Measurements from ENCODE around the gene SFT2D3.
A peak's percentile ranks its signal among the peaks of the same experiment; 100 is the strongest.

SFT2D3 gene, protein sequence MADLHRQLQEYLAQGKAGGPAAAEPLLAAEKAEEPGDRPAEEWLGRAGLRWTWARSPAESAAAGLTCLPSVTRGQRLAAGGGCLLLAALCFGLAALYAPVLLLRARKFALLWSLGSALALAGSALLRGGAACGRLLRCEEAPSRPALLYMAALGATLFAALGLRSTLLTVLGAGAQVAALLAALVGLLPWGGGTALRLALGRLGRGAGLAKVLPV

DNA sequence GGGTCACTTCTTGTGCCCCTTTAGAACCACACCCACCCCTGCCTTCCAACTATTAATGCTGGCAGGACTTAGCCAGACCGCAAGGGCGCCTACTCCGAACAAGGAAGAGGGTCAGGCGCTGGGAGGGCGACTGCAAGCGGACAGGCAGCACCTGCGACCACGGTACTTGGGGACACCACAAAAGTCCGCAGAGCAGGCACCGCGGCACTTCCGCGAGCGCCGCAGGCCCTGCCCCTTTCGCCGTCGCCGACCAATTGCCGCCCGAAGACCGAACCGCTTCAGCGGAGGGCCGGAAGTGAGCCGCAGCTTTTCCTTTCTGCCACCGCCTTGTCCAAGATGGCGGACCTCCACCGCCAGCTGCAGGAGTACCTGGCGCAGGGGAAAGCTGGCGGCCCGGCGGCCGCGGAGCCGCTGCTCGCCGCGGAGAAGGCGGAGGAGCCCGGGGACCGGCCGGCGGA lies at the start of gene SFT2D3:
TSS of gene SFT2D3 (plus strand) at position 305 of the 458 bp plus-strand sequence. CDS start at position 337, 32 bp downstream.
- peak; percentile 89 for DNase-seq

DNA sequence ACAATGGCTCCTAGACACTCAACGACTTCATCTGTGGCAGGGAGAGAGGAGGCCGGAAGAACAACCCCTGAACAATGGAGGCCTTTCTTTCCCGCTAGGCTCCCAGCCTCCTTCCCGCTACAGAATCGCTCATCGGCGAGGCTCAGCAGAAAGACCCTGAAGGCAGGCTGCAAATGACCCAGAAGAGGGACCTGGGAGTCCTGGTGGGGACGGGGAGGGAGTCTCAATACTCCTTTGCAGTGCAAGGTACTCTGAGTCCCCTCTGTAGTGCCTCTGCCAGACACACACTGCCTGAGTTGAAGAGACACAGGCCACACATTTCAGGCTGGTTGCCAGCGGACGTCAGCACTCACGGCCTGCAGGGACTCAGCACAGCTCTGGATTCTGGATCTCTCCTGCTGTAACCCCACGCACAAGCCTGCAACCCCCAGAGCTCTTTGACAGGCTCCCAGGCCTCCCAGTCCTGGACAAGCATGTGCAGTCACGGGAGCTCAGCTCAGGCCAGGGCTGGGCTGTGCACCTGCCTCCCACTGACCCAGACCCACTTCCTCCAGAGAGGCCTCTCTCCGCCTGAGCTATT lies 49.2 kb upstream of the SFT2D3 start:
- DNase-seq, result no peak

DNA sequence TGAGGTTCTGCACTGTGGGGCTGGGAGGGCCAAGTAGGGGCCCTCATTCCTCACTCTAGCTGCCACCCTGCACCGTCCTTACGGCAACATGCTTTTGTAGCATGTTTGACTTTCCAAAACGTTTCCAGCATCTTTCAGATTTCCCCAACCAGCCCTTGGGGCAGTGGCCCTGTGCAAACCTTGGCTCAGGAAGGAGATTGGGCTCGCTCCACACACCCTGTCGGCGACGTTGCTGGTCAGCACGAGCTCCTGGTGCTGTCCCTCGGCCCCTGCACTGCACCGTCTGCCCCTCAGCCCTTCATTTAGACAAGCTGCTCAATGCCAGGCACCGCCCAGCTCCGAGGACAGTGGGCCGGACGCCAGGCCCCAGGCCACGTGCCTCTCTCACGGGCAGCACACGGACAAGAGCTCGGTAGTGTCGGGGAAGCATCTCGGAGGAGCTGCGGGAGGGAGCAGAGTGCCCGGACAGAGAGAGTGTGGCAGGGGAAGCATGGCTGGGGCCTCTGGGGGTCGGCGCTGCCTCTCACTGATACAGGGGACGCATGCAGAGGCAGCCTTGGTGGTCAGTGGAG lies 48.4 kb upstream of the SFT2D3 start:
- DNase-seq, result no peak

DNA sequence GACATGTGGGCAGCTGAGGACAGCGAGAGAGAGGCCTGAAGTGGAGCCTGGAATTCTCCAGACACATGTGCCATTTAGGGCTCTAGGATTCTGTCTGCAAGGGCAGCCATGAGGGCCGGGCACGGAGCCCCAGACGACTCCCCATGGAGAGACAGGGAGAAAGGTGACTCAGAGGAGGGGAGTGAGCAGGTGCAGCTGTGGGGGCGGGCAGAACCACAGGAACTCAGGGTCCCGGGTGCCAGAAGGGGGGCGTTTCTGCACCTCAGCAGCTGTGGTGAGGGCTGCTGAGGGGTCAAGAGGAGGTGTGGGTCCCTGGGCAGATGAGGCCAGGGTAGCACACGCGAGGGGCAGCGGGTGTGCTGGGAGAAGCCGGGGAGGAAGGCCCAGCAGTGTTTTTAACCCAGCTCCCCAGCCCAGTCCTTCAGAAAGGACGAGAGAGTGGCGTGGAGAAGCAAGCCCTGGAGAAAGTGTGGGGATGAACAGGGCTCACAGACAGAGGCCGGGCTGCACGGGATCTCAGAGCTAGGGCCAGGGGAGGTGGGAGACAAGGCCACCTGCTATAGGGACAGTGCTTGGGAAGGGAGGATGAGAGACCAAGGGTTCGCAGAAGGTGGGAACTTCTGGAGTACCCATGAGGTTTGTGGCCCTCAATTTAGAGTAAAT lies 47.7 kb upstream of the SFT2D3 start:
- no peak for DNase-seq

DNA sequence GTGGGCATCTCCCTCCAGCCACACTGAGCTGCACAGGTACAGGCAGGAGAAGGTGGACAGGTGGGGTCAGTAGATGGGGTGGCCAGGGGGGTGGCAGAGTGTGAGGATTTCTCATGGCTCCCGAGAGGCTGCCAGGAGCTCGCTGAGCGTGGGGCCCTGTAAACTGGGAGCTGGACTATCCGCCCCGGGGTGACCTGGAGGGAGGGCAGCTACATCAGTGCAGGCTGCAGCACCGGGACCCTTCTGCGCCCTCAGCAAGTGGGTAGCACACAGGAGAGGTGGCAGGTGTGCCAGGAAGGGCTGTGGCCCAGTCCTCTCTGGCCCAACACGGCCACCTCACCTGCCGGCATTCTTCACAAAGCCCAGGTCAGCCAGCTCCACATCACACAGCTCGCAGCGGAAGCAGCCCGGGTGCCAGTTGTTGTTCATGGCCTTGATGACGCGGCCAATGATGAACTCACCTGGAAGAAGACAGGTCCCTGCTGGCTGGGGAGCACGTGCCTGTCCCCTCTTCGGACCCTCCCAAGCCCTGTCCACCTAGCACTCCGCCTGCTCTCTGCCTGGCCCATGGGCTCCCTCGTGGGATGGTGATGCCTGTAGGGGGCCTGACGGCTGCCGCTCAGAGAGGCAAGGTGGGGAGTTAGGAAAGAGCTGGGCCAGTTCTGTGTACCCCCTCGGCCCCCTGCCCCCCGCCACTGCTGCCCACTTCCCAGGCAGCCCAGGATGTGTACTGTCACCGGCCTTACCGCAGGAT lies 47.0 kb upstream of the SFT2D3 start:
- DNase-seq, result no peak

DNA sequence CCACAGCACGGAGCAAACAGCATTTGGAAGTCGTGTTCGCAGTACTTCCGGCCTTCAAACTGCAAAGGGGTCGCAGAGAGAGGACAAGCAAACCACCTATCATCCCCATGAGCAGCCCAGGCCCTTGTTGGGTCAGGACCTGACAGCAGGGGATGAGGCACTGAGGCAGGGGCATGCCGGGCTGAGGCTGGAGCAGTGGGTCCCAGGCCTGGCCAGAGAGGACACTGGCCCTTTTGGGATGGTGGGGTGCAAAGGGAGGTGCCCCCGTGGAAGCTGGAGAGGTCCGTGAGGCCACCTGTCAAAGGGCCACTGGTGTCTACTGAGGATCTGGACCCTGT lies 46.5 kb upstream of the SFT2D3 start:
- DNase-seq, result no peak

DNA sequence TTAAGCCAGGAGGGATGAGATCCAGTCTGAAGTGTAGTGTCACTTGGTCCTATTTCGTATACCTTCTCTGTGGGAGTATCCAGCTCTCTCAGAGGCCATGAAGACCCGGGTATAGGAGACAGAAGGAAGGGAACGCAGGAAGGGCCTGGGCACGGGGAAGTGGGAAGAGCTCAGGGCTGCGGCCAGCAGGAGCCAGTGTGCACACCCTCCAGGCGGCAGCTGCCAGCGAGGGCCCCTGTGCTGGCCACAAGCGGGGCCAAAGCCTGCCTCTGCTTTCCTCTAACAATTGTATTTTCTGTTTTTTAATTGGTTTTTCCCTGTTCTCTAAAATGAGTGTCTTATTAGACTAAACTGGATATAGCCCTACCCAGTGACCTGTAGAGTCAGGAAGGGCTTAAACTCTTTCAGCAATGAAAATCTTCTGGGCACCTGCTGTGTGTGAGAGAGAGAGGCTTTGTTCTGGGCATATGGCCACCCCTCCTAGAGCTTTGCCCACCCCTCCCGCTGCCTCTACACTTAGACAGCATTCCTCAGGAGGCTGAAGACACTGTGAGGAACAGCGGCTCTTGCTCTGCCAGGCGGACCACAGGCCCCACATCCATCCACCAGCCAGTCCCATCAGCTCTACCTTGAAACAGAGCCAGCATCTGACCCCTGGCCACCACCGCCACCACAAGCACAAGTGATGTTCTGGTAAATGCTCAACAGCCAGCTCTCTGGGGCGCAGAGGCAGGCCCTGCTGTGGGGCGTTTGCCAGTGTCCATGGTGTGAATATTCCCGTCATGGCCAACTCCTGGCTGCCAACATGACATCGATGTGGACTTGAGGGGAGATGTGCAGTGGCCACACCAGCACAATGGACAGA lies 45.9 kb upstream of the SFT2D3 start:
- no peak for DNase-seq

DNA sequence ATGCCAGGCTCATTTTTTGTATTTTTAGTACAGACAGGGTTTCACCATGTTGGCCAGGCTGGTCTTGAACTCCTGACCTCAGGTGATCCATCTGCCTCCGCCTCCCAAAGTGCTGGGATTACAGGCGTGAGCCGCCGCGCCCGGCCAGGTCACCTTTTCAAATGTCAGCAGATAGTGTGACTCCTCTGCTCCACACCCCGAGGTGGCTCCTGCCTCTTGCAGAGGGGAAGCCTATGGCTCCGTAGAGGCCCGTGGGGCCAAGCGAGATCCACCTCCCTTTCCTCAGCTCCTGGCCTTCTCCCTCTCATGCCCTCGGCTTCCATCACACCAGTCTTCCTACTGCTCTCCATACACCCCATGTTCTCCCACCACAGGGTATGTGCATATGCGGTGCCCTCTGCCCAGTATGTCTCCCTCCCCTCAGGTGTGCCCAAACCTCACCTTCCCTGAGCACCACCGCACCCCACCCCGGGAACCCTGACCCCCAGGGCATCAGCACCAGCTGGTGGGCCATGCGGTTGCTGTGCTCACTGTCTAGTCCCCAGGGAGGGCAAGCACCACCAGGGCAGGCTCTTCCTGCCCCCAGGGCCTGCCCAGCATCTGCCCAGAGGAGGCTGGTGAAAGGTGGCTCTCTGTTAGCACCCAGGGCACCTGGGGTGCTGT lies 44.6 kb upstream of the SFT2D3 start:
- DNase-seq, result no peak

DNA sequence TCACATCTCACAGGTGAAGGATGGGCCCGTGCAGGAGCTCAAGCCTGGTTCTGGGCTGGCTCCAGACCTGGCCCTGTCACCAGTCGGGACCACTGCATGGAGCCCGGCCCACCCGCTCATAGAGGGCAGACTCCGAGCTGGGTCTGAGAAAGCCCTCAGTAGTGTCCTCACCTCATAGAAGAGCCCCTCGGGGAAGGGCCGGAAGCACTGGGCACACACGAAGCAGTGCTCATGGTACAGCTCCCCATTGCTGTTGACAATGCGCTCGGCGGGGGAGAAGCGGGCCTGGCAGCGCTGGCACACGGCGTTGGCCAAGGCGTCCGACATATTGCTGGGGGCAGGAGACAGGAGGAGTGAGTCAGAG lies 44.1 kb upstream of the SFT2D3 start:
- no peak for DNase-seq

DNA sequence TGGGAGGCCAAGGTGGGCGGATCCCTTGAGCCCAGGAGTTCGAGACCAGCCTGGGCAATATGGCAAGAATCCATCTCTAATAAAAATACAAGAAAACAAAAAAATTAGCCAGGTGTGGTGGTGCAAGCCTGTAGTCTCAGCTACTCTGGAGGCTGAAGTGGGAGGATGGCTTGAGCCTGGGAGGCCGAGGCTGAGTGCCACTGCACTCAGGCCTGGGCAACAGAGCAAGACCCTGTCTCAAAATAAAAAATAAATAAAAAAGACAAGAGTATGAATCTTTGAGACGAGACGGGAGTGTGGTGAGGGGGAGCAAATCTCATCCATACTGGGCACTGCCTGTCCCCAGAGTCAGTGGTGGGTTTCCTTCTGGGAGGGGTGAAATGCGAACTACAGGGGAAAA lies 43.2 kb upstream of the SFT2D3 start:
- no peak for DNase-seq

DNA sequence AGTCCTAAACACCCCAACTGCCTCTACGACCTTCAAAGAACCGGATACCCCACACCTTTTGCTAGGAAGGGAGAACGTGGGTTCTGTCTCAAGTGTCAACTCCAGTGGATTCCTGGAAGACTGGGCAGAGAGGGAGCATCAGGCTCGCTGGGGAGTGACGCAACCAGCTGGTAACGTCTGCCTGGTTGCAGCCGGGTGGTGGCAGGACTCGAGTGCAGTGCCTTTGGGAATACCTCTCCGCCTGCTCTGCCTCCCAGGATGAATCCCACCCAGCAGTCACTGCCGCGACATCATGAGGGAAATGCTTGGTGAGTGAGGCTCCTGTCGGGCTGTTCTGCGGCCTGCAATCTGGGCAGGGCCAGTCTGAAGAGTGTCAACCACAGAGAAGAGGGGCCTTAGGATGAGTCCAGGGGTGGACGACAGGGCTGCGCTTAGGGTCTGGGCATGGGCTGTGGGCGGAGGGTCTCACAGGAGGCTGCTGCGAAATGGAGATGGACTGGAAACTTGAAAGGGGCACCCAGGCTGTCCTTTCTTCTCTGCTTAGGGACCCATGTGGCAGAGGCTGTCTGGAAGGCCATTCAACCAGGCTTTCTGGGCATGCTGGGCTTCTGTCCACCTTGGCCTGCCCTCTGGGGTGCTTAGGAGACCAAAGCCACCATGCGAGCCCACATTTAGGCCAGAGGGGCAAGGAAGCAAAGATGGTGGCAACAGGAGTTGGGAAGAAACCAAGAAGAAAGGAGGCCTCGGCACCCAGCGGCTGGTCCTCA lies 42.5 kb upstream of the SFT2D3 start:
- no peak for DNase-seq

DNA sequence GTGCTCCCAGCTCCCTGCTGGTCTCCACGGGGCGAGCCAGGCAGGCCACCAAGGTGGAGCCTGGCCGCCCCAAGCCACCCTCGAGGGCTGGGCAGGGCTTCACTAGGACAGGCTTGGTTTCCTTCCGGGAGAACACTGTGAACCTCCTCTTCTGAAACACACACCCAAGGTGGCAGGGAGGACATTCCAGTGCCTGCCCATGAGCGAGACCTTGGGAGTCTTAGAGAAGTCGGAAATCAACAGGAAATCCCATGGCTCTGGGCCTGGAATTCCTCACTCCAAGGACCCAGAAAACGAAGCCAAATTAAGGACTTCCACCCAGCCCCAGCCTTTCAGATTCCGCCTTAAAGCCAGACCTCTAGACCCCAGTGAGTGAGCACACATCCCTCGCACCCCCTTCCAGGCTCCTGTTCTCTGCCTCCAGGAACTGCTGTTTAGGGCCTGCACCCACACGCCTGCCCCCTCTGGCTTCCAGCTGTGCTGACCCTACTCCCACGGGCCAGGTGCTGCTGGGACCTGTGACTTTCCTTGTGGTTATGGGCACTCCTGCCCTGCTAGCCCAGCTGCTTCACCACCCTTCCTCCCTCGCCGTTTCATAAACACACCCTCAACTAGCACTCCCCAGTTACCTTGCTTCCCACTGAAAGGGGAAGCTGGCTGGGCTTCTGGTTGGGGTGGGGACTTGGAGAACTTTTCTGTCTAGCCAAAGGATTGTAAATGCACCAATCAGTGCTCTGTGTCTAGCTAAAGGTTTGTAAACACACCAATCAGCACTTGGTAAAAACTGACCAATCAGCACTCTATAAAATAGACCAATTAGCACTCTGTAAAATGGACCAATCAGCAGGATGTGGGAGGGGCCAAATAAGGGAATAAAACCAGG lies 41.6 kb upstream of the SFT2D3 start:
- no peak for DNase-seq

DNA sequence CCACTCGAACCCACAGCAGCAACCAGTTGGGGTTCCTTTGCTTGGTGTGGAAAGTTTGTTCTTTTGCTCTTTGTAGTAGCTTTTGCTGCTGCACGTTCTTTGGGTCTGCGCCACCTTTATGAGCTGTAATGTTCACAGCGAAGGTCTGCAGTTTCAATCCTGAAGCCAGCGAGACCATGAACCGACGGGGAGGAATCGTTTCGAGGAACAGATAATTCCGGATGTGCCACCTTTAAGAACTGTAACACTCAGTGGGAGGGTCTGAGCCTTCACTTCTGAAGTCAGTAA lies 41.1 kb upstream of the SFT2D3 start:
- no peak for DNase-seq

DNA sequence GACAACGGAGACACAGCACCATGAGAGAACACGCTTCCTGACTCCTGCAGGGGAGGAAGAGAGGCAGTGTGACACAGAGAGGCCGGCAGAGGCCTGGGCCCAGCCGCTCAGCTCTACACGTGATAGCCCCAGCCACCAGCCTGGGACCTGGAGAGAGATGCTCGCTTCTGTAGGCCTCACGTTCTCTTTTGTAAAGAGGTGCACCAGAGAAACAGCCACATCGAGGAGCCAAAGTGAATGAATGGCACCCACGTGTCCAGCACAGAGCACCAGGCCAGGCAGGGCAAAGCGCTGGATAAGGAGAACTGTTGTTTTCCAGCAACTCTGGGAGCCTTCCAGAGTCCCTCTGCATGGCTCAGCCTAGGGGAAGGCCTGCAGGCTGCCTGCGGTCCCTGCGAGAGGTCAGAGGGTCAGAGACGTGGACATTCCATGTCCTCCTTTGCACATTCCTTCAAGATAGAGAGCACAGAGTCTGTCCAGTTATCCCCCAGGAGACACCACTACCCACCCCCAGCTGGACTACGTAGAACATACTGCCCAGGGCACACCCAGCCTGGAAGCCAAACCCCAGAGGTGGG lies 40.1 kb upstream of the SFT2D3 start:
- no peak for DNase-seq

DNA sequence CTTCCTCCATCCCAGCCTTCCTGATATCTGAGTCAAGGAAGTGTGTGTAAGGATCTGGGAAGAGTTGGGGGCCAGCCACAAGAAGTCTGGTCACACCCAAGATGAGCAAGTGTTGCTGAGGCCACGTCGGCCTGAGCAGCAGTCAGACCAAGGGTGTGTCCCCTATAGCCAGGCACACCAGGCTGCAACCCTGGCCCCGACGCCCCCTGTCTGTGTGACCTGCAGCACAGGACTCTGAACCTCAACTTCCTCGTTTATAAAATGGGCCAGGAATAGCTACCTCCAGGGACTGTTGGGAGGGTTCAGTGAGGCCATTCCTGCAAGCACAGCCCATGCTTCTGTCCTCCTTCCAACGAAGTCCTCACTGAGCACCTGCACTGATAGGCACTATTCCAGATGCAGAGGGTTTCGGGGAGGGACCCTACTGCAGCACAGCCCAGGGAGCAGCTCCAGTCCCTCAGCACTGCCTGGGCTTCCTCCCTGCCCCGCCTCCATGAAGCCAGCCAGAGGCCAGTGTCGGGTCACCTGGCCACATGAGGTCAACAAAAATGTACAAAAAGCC lies 39.3 kb upstream of the SFT2D3 start:
- DNase-seq, result no peak

DNA sequence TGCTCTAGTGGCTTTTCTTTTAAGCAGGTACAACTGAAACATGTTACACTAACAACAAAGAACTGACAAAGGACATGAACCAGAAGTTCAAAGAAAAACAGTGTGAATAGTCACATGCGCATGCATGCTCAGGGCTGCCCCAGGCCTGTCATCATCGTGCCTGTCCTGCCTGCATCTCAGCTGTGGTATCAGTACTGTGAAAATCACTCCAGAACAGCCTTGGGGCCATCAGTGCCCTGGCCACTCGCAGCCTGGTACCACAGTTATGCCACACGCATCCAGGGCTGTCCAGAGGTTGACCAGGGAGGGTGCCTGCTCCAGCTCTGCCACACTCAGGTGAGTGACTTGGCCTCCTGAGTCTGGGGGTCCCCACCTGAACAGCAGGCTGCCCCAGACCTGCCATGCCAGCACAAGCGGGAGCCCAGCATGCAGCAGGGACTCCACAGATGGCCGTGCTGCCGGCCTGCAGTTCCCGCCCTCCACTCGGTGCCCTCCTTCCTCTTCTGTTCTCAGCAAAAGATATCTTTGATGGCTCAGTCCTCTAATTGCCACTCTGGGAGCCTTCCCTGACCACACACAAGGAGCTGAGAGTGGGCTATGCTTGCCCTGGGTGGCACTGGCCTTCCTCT lies 38.2 kb upstream of the SFT2D3 start:
- DNase-seq, result no peak

DNA sequence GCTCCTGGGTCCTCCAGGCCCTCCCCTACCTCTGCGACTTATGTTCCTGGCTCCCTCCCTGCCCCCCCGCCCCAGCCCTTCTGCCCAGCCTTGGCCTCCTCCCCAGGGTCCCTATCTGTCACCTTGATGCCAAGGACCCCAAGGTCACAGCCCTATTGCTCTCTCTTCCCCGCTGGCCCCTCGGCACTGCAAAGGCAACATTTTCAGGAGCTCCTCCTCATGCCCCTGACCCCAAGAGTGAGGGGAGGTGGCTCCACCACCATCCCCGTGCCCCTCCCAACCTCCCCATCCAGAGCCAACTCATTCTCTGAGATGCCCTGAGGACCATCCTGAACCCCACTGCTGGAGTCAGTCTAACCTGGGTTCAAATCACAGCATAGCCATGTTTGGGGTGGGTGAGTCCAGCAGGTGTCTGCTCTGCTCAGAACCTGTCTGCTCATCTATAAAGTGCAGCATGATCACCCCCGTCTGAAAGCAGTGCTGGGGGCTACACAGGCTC lies 37.7 kb upstream of the SFT2D3 start:
- no peak for DNase-seq

DNA sequence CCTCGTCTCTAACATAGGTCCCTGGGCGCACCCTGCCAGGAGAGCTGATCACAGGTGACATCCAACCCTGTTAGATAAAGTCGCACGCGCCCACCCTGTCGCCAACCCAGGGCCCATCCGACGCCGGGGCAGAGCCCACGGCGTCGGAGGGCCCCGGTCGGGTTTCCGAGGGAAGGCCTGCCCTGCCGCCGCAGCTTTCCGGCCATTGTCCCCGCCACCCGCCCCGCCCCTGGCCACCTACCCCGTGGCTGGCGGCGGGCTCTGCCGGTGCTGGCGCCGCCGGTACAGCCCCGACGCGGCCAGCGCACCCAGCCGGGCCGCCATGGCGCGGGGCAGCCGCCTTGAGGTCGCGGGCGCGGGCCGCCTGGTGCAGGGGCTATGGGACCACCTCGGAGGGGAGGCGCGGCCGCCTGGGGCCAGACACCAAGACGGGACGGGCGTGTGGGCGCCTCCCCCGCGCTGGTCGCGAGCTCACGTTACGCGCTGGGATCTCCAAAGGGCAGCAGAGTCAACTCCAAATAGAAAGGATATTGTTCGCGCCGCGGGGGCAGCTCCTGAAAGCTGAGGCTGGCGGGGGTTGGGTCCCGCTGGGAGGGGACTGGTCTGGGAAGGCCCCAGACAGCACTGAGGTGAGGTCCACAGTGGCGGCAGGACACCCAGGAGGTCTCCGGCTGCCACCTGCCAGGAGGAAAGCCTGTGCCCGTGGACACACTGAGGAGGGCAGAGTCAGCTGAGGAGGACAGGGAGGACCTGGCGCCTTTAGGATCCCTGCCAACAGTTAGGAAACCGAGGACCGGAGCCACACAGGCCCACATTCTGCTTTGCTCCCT lies 37.0 kb upstream of the SFT2D3 start:
- DNase-seq, result no peak

Data from EL (cell line).